ENCODE results near the gene SLC30A1.

The SLC30A1 gene

GRCh38 chr1:211606914-211607753 is 28.2 kb upstream of the SLC30A1 start:
- no peak for DNase-seq

DNA sequence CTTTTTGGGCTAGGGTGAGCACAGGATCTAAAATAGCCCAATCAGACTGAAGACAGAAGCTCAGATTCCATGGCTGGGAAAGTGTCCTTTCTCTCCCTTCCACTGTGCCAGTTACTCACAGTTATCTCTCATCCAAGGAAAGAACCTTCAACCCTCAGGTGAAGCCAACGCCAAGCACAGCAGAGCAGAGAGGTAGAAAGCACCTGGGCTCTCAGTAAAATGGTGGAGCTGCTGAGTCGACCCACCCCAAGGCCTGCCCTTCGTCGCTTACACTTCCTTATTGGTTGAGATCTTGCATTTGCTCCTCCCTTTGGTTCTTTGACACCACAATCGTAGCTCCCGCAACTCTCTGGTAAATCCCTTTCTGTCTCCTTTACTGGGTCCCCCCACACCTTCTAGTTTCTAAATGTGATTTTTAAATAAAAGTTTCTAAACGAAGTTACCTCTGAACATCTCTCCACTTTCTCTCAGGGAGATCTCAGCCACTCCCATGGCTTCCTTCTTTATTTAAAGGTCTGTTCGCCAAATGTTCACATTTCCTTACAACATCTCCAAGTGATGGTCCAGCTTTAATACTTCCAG is 27.5 kb upstream of the SLC30A1 start:
- peak; percentile 8 for DNase-seq

GRCh38 chr1:211605603-211606331 is 26.8 kb upstream of the SLC30A1 start:
- DNase-seq, result no peak

GRCh38 chr1:211605034-211605433 is 26.1 kb upstream of the SLC30A1 start:
- no peak for DNase-seq

- DNase-seq, result no peak
These were observed 25.6 kb upstream of the SLC30A1 start for GRCh38 chr1:211604548-211604947.

GRCh38 chr1:211603713-211604112 is 24.8 kb upstream of the SLC30A1 start:
- no peak for DNase-seq

DNA sequence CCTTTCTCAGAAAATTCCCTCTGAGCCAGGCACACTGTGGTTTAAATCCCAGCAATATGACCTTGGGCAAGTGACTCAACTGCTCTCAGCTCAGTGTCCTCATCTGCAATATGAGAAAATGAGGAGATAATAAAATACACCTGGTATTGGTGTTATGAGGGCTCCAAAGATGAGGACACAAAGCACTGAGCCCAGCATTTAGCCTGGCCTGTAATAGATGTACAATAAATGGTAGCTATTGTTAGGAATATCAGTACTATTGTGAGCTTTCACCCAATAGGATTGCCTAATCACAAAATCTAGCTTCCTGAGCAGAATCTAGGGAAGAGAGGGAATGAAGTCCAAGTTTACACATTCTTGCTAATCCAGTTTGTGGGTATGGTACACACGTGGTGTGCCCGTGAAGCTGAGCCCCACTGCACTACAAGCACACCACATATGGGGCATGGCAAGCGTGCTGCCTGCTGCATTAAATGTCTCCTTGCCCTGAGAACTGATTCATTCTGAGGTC is 24.3 kb upstream of the SLC30A1 start:
- DNase-seq, result no peak

- no peak for DNase-seq
These were observed 23.2 kb upstream of the SLC30A1 start for GRCh38 chr1:211601982-211602670.

- no peak for DNase-seq
These were observed 22.2 kb upstream of the SLC30A1 start for GRCh38 chr1:211601159-211601558.

DNA sequence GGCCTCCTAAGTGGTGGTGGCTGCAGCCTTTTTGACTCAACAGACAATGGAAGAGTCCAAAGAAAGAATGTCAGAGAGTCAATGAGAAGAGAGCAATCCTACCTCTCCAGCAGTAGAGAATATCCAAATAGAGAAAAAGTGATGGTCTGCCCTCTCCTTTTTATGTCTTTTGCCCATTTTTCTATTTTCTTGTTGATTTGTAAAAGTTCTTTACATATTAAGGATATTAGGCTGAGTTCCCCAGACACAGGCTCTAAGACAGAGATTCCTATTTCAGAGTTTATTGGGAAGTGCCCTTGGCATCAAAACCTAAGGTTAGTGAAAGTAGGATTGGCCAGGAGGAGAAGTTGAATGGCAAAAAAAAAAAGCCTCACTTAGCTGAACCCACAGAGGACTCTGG is 20.3 kb upstream of the SLC30A1 start:
- no peak for DNase-seq

GRCh38 chr1:211598514-211598913 is 19.6 kb upstream of the SLC30A1 start:
- DNase-seq, result no peak

DNA sequence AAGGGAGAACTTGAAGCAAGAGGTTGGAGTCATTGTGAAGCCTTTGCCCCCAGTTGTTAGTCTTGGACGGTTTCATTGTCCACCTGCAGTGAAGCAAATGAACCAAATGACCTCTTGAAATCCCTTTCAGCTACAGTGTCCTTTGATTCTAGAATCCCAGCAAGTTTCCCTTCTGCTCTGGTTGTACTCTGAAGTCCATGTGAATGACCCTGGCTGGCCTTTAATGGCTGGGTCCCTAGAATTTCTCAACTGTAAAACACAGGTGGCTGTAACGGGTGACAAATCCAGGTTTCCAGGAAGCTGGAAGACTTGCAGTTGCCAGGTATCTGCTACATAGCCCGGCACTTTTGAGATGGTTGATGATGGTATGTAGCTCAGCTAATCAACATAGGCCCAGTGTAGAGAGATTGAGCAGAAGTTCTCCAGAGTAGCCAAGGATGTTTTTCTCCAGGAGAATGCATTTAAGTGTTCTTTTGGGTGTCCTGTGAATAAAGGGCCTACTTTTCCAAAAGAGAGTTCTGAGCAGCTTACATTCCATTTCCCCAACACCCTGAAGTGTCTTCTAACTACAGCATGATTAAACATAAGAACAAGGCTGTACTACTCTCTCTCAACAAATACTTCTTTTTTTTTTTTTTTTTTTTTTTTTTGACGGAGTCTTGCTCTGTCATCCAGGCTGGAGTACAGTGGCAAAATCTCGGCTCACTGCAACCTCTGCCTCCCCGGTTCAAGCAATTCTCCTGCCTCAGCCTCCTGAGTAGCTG is 17.6 kb upstream of the SLC30A1 start:
- DNase-seq, result no peak

GRCh38 chr1:211595419-211595818 is 16.5 kb upstream of the SLC30A1 start:
- no peak for DNase-seq

- no peak for DNase-seq
These were observed 13.1 kb upstream of the SLC30A1 start for GRCh38 chr1:211591980-211592493.

- DNase-seq, result no peak
These were observed 11.1 kb upstream of the SLC30A1 start for GRCh38 chr1:211589782-211590721.

DNA sequence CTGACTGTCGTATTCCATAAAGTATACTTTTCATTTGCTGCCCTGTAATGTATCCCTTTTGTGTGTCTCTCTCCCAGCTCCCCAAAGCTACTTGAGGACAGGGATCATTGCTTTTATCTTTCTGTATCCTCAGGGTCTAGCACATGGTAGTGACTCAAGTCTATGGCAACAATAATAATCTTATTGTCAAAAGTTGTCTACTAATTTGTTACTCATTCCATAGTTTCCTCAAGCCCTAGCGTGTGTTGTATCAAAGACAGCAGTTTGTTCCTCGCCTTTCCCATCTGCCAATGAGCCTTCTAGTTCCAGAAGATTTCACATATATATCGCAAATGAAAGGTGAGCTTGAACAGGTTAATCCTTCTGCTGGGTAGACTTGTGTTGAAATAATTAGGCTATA is 9.8 kb upstream of the SLC30A1 start:
- no peak for DNase-seq

GRCh38 chr1:211587123-211587522 is 8.2 kb upstream of the SLC30A1 start:
- DNase-seq, result no peak

- no peak for DNase-seq
These were observed 7.6 kb upstream of the SLC30A1 start for GRCh38 chr1:211586538-211586937.

GRCh38 chr1:211583011-211583992 is 4.3 kb upstream of the SLC30A1 start:
- no peak for DNase-seq

DNA sequence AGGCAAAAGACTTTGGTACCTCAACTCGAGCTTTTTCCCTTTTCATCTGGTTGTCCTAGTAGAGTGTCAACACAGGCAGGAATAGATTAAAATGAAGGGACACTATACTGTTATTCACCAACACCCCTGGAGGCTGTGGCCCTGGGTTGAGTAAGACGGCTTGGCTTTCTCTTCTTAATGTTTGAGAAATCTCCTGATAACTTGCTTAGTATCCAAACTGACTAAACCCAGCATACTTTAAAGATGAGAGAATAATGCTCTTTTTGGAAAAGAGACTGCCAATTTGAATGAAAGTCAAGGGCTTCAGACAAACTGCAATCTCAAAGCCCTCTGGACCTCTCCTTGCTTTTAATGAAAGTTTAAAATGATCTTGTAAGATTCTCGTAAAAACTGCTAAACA is 2.6 kb upstream of the SLC30A1 start:
- DNase-seq, result no peak
